HG03575 (cell line): Measurements from ENCODE around the gene FKBP7.
"Not testable (repeated sequence)": the region's sequence is repeated elsewhere in the genome, so short reads cannot be mapped to it uniquely, and the experiment has no call there.

Experiments used
- ATAC-seq: cut with Tn5 transposase; IDR thresholded peaks from one replicate; pipeline ENCODE4 v1.9.1; 2021; ENCODE audit not compliant: unreplicated experiment, insufficient number of reproducible peaks, low FRiP score; ENCODE audit errors: extremely low read depth

The FKBP7 gene, protein sequence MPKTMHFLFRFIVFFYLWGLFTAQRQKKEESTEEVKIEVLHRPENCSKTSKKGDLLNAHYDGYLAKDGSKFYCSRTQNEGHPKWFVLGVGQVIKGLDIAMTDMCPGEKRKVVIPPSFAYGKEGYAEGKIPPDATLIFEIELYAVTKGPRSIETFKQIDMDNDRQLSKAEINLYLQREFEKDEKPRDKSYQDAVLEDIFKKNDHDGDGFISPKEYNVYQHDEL

DNA sequence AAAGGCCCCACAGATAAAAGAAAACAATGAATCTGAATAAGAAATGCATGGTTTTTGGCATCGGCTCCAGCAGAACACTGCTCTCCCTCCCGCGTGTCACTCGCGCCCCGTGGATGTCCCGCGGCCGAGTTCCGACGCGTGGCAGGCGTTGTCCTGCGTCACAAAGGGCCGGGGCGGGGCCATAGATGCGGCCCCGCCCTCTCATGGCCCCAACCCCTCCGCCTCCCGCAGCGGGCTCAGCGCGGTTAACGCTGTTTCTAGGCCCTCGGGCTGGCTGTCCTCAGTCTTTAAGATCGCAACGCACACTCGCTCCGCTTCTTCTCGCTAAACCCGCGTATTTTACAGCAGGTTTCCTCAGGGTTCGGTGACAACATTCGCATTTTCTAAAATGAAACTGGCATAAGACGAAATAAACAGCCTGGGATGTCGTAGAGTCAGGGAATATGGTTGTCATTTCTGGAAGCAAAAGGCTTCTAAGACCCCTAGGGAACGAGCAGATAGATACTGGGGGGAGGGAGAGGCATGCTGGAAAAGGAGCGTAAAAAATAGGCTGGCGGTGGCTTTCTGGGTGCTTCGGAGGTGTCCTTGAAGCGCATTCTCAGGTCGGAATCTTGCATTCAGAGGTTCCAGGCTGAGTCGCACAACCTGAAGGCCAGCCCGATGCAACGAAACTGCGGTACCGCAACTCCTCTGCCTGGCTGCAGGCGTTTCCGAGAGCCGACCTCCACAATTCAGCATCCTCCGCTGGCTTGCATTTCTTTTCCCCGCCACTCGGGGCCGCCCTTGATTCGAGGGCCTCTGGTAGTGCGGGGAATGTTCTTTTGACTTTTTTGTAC, at the start of gene FKBP7:
Gene FKBP7 (minus strand): TSS at position 162 of the 836 bp plus-strand sequence. CDS start 101 bp downstream, at position 61.
- no peak for ATAC-seq

DNA sequence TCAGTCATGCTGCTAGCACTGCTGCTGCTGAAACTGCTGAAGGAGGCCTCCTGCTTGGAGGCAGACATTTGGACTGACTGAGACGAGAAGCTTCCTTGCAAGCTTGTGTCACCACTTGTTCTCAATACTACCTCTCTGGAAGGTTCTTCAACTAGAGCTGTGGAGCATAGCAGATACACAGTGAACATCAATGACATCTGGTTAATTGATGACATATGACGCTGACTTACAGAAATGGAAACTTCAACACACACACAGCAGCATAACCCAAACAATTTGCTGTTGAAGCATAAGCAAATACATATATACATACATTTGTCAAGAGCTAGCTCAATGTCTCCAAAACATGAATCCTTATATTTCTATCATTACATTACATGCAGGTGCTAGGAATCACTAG, 49.2 kb upstream of the FKBP7 start:
- ATAC-seq = no peak

DNA sequence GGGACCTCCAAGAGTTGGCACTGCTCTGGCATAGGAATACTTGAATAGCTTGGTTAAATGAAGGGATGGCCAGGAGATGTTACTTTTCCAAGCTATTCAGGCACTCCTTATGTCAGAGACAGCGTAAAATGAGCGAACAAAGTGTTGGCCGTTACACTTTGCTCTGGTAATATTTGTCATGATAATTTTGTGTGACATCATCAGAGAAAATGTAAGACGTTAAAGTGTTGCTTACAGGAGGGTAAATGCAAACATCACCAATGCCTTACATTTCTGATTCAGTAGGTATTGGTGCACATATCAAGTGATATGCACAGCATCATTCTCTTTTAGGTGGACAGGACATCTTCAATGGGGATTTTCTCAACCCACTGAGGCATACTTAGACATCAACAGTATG, 47.9 kb upstream of the FKBP7 start:
- no peak for ATAC-seq

DNA sequence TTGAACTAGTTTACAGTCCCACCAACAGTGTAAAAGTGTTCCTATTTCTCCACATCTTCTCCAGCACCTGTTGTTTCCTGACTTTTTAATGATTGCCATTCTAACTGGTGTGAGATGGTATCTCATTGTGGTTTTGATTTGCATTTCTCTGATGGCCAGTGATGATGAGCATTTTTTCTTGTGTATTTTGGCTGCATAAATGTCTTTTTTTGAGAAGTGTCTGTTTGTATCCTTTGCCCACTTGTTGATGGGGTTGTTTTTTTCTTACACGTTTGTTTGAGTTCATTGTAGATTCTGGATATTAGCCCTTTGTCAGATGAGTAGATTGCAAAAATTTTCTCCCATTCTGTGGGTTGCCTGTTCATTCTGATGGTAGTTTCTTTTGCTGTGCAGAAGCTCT, 47.1 kb upstream of the FKBP7 start:
- not testable (repeated sequence) for ATAC-seq

DNA sequence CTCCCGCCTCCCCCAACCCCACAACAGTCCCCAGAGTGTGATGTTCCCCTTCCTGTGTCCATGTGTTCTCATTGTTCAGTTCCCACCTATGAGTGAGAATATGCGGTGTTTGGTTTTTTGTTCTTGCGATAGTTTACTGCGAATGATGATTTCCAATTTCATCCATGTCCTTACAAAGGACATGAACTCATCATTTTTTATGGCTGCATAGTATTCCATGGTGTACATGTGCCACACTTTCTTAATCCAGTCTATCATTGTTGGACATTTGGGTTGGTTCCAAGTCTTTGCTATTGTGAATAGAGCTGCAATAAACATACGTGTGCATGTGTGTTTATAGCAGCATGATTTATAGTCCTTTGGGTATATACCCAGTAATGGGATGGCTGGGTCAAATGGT, 46.6 kb upstream of the FKBP7 start:
- not testable (repeated sequence) for ATAC-seq

DNA sequence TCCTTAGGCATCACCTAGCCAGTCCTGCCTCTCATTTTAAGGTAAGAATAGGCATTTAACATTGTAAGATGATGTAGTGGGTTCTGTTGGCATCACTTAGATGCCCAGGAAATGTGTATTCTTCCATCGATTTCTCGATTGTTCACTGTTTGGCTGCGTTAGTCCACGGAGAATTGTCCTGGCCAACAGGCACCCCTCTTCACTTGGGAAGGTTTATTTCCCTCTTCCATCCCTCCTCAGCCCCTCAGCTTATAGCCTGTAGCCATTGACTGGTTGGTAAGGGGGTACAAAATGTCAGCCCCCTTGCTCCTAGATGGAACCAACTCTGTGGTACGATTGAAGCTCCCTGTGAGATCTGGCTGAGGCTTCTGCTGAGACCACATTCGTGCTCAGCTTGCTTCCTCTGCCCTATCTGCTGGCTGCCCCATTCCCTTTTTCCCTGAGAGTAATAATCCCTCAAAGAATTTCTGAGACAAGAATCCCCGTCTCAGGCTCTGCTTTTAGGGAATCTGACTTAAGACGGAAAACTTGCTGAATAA, 45.3 kb upstream of the FKBP7 start:
- ATAC-seq = no peak

DNA sequence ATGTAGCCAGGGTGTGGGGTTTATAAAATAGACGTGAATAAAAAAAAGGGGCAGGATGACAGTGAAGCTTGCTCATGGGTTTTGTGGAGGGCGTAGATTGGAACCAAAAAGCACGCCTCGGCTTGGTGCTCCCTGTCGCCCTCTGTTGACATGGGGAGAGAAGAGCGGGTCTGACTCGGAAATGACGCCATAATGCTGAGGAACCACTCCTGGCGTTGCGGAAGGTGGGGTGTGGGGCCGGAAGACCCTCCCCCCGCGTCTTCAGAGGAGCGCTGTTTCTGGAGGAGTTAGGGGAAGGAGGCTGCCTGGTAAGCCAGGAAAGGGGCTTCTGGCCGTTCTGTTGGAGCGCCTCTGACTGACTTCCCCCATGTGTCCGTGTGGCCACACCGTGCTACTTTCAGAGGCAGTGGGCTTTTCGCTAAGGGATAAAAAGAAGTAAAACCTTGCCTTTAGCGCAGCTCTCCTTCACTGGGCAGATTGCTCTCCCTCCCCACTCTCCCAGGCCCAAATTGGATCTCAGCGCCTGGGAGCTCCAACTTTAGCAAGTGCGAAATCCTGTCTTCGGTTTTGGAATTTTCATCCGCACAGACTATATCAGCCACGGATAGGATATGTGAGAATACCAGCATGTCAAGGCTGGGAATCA, 44.7 kb upstream of the FKBP7 start:
- no peak for ATAC-seq

DNA sequence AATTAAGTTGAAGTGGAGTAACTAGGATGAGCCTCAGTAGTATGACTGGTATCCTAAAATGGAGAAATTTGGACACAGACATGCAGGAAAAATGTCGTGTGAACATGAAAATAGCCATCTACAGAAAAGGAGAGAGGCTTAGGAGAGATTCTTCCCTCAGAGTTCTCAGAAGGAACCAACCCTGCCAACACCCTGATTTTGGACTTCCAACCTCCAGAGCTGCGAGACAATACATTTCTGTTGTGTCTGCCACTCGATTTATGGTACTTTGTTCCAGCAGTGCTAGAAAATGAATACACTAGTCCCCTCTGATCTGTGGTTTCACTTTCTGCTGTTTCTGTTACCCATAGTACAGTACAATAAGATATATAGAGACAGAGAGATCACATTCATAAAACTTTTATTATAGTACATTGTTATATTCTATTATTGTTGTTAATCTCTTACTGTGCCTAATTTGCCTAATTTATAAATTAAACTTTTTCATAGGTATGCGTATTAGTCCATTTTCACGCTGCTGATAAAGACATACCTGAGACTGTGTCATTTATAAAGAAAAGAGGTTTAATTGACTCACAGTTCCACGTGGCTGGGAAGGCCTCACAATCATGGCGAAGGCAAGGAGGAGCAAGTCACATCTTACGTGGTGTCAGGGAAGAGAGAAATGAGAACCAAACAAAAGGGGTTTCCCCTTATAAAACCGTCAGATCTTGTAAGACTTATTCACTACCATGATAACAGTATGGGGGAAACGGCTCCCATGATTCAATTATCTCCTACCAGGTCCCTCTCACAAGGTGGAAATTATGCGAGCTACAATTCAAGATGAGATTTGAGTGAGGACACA, 43.1 kb upstream of the FKBP7 start:
- ATAC-seq = no peak

DNA sequence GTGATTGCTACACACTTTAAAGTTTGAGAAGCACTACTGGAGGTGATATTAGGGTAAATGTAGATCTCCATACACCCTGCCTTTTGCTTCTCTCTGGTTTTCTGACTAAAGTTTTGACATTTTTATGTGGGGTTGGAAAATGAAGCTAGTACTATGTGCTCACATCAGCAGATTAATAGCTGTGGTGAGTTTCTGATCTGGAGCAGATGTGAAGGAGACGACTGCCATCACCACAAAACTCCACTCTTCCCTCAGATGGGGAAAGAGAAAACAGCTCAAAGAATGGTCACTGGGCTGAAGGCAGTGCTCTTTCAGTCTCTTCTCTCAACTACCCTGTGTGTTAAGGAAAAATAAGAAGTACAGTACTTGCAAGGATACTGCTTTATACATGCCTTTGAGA, 39.1 kb upstream of the FKBP7 start:
- no peak for ATAC-seq

DNA sequence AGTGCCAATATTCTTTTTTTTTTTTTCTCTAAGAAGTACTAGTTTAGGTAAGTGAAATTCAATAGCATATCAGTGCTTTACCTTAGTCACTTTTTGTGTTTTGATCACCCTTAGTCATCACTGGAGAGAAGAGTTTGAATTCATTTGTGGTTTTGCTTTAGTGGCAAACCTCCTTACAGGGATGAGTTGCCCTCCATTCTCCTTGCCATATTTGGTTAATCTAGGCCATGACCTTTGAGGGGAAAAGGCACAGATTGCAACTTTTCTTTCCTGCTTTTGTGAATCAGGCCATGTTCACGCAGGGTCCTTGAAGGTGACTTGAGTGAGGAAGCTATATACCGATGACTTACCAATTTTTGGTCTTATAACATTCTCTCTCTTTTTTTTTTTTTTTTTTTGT, 36.3 kb upstream of the FKBP7 start:
- no peak for ATAC-seq

DNA sequence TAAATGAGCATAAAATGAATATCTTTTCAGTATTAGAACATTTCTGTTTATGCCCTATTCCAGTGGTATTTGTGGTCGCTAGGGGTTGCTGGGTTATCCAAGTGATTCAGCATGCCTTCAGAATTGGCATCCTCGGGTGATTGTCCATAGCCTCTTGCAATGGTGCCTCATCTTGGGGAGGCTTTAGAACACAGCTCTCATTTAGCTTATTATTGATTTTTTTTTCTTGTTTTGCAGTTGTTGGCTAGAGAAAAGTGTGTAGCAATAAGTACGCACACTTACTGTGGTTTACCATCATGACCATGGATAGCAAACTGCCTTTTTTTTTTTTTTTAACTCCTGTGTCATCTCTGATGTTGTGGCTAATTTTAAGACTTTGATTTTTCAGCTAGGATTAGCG, 35.5 kb upstream of the FKBP7 start:
- no peak for ATAC-seq

DNA sequence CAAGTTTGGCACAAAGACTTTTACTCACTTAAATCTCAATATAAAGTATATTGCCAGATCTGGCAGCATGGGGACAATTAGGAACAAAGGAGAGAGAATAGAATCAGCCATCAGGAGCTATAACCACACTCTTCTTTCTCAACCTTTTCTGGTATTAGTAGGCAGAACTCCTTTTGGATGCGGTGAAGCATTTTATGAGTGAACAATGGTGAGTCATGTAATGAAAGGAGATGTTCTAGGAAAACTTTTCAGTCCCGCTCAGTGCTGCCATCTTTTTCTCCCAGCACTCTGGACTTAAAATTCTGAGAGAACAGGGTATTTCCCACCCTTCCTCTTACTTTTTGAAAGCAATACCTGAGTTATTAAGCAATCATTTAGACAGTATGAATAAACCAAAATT, 34.1 kb upstream of the FKBP7 start:
- no peak for ATAC-seq

DNA sequence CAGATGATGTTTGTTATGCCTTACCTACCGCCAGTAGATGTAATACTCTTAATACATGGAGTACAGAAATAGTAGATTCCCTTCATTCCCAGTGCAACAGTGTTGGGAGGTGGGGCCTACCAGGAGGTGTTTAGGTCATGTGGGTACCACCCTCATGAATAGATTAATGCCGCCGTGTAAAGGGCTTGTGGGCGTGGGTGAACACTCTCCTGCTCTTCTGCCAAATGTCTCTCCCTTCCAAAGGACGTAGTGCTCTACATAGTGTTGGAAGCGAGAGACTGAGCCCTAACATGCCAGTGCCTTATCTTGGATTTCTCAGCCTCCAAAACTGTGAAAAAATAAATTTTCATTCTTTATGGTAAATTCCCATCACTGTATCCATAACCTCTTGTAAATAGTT, 32.0 kb upstream of the FKBP7 start:
- ATAC-seq = no peak

DNA sequence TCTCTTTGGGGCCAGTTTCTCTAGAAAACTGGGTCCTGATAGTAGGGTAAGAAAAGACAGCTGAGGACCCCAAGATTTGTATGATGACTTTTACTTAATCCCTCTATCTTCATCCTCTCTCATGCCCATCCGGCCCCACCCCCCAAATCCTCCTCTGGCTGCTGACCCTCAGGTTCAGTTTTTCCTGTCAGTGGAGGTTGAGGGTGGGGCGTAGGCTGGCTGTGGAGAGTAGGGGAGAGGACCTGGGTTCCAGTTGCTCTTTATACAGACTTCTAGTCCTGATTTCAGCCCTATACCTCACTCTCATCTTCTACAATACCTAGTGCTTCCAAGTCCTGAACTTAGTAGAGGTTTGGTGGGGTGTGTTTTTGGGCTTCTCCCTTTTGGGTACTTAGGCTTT, 30.2 kb upstream of the FKBP7 start:
- ATAC-seq = no peak

DNA sequence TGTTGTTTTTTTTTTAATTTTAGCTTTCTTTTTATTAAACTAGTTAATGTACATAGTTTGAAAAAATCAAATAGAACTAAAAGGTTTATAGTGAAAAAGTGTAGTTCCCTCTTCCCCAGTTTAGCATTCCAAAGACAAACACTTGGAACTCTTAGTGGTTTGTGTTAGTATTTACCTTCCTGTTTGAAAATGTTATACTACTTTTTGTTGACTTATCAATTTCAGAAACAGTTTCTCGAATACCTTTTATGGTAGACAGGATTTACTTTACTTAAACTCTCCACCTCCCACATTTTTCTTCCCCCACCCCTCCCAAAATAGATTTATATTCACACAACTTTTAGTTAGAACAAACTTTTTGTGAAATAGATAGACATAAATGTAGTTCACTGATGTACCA, 28.5 kb upstream of the FKBP7 start:
- ATAC-seq = no peak

DNA sequence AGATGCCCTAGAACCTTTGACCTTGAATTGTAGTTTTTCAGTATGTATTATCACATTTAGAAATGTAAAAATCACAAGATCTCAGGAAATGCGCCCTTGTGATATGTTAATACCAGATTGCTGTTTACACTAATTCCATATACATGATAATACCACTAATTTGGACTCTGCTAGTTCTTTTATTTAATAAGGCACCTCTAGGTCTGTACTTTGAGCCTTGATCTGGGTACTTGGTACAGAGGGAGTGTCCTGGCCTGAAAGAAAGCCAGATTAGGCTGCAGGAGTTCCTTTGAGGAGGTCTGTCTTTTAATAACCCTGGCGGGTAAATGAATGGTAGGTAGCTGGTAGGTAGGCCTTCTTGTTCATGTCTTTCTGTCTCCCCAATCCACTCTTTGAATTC, 28.1 kb upstream of the FKBP7 start:
- no peak for ATAC-seq

DNA sequence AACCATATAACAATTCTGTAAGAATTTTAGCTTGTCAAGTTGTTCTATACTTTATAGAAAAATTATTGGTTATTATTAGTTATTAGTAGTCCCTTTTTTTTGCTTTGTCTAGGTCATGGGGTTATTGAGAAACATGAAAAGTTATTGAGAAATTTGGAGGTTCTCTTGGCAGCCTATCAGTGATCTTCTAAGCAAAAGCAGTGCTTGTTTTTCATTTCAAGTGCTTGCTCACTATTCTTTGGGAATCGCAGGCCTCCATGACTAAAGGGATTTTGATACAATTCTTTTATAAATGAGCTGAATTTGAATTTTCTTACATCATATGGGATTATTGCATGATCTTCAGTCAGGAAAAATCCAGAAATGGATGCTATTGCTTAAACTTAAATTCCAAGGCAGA, 27.7 kb upstream of the FKBP7 start:
- ATAC-seq = no peak

DNA sequence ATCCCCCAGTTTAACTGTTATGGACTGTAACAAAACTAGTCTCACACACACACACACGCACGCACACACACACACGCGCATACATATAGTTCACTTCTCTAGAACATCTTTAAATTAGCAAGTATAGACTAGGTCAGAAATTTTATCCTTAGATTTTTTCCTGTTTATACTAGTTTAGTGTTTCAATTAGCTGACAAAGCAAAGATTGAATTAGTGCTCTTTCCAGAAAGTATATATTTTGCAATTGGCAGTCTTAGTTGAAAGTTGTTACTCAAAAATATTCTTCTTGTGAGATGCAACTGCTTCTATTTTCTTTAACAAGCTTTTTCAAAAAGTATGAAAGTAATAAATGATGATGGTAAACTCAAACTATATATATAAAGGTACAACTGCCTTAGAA, 24.4 kb upstream of the FKBP7 start:
- ATAC-seq = no peak

DNA sequence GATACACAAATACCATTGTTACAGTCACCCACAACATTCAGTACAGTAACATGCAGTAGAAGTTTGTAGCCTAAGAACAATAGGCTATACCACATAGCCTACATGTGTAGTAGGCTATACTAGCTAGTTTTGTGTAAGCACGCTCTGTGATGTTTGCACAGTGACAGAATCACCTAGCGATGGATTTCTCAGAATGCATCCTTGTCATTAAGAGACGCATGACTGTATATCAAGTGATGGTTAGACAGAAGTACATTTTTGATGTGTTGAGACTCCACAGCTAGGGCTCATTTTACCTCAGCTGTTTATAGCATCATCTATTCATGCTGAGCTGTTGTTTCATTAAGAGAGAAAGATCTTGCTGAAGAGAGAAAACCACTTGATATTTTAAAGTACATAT, 21.2 kb upstream of the FKBP7 start:
- no peak for ATAC-seq
